Measurements from ENCODE around the gene GRIN2C.

GRIN2C gene

DNA sequence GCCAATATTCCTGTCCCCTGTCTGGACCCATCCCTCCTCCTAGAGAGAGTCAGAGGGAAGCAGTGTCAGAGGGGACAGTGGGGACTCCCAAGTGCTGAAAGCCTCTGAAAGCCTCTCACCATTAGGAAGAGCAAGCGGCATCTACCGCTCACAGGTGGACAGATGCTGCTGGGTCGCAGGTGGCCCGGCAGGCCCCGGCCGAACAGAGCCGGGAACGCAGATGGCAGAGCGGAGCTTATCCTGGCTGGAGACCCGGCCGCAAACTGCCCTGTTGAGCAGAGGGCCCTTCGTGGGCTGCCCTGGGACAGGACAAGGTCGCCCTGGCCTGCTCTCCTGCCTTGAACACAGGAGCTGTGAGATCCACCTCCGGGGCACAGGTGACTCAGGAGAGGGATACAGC is 60.6 kb downstream of the GRIN2C start:
- DNase-seq (ENCODE audit: low read depth): no peak

DNA sequence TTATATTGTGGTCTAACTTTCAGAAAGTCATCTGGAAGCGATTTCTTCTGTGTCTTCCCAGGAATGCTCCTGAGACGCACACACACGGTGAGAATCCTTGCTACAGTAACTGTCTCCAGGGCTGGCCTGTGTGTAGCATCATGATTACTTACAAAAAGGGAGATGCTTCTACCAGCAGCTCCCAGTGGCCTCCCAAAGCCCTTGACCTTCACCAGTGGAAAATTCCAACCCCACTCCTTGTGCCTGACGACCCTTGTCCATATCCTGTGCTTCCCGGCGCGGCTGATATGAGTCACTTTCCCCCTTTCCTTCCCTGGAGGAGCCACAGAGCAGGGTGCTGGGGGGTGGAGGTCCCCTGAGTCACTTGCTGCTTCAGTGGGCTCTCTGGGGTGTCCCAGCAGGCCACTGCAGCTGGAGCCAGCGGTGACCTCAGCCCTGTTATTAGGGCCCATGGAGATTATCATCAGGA is 61.4 kb downstream of the GRIN2C start:
- DNase-seq (ENCODE audit: low read depth): no peak

DNA sequence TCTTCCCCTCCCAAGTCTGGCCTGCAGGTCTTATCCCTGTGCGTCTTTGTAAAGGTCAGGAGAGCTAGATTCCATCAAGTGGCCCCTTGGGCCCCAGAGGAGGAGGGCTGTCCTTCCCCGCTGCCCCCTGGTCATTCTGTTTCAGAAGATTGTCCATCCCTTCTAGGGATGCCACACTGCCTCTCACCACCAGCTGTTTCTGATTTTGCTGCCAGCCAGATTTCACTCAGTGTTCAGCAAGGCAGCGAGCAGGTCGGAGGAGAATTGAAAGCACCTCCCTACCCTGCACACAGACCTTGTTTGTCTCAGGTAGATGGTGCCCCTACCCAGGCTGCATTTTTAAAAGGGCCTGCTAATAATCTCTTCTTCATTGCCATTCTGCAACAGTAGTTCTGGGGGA is 61.9 kb downstream of the GRIN2C start:
- no peak for DNase-seq (ENCODE audit: low read depth)

DNA sequence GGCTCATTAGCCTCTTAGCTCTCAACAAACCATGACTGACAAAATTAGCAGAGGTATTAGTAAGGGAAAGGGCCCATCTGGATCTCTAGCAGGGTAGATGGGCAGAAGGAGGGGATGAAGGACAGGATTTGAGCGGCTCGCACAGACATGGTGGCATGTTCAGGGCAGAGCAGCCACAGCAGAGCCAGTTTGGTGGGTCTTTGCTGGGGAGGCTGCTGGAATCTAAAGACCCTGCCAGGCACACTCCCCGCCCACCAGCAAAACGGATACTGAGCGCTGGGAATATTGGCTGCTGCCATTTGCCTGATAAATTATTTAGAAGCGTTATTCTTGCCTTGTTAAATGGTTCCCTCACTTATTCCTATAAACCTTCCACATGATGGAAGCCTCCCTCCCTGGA is 62.8 kb downstream of the GRIN2C start:
- no peak for DNase-seq (ENCODE audit: low read depth)

DNA sequence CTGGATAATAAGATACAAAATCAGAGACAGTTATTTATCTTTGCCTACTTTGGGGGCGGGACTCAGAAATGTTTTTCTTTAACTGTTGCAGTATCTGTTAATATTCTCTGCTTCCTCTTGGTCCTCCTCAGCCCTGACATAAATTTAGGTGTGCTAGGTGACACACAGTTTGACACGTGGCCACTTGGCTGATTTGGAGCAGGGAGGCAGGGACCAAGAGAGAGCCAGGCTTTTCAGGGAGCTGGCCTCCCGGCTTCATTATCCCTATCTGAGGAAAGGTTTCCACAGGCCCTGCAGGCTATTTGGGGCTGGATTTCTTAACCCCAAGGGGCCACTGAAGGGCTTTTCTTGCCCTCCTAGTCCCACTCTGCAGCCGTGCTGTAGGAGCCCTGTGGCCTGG is 63.5 kb downstream of the GRIN2C start:
- DNase-seq (ENCODE audit: low read depth): no peak

DNA sequence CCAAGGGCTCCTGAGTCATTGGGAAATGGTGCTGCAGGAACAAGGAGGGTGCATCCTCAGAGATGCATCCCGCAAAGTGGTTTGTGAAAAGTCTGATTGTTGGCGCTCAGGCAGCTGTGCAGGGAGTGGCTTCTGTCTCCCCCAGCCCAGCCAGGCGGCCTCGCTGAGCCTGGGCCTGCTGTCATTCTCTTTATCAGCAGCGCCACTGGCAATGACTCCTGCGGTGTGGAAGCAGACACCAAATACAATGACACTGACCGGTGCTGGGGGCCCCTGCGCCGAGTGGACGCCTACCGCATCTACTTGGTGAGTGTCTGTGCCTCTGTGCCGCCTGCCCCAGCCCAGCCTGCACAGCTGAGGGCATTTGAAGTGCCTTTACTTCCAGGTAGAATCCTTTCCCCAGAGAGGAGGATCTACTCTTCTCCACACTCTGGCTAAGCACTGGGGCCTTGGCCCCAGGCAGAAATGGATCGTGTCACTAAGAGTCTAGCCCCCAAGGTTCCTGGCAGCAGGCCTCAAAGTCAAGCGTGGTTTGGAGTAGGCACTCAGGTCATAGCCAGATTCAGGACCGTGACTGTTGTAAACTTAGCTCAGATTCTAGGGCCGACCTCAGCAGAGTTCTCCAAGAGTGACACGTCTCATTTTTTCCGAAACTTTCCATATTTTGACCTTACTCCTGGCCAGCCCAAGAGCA is 64.2 kb downstream of the GRIN2C start:
- no peak for DNase-seq (ENCODE audit: low read depth)

DNA sequence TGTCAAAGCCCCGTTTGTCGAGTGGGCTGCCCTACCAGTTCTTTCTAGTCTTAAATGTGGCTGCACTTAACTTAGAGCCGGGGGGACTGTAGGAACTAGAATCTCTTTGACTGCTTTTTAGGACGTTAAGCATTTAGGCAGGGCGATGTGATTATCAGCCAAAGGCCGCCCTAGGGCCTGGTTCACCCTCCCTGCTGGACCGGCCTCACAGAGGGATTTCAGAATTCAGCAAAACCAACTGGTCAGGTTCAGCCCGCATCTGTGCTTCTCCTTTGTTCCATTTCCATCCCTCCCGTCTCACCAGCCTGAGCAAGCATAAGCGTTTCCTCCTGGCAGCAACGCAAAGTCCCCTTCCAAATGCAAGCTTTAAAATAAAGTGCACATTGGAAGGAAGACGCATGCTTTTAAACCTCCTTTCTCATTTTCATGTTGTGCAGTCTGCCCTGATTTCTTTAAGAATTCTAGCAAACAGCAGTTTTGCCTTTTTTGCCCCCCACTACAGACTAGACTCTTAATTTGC is 67.0 kb downstream of the GRIN2C start:
- no peak for DNase-seq (ENCODE audit: low read depth)

Measured in activated gamma-delta T cell treated with anti-CD3 and anti-CD28 coated beads, Interleukin-2, amount 50 U/mL, for 16 hours (primary cell).